GM19099 (cell line): ENCODE results near the gene DMBT1.

Source experiments
- POLR2A ChIP-seq: IDR thresholded peaks from 3 replicates; pipeline ENCODE4 v1.6.1; 2011; ENCODE audit warnings: low read depth; ENCODE audit not compliant: insufficient read length; ENCODE audit errors: extremely low read depth

The DMBT1 gene

GRCh38 chr10:122592161-122592560 lies 31.6 kb downstream of the DMBT1 start:
- no peak for TF ChIP-seq POLR2A

GRCh38 chr10:122617476-122618270 lies 57.1 kb downstream of the DMBT1 start:
- TF ChIP-seq POLR2A: no peak

GRCh38 chr10:122618461-122619165 lies 58.1 kb downstream of the DMBT1 start:
- TF ChIP-seq POLR2A: no peak

- no peak for TF ChIP-seq POLR2A
These were observed 64.0 kb downstream of the DMBT1 start for GRCh38 chr10:122624546-122624945.

GRCh38 chr10:122630526-122630925 lies 70.0 kb downstream of the DMBT1 start:
- no peak for TF ChIP-seq POLR2A

GRCh38 chr10:122632031-122632430 lies 71.5 kb downstream of the DMBT1 start:
- no peak for TF ChIP-seq POLR2A

GRCh38 chr10:122632576-122632975 lies 72.0 kb downstream of the DMBT1 start:
- no peak for TF ChIP-seq POLR2A

- TF ChIP-seq POLR2A: no peak
These were observed 76.4 kb downstream of the DMBT1 start for GRCh38 chr10:122636953-122637352.

GRCh38 chr10:122637376-122637775 lies 76.8 kb downstream of the DMBT1 start:
- TF ChIP-seq POLR2A: no peak

- no peak for TF ChIP-seq POLR2A
These were observed 77.6 kb downstream of the DMBT1 start for GRCh38 chr10:122638106-122638505.

GRCh38 chr10:122639801-122640200 lies 79.2 kb downstream of the DMBT1 start:
- TF ChIP-seq POLR2A: no peak

- TF ChIP-seq POLR2A: no peak
These were observed 80.4 kb downstream of the DMBT1 start for GRCh38 chr10:122640921-122641320.

GRCh38 chr10:122642726-122643605 lies 82.4 kb downstream of the DMBT1 start:
- TF ChIP-seq POLR2A: no peak

GRCh38 chr10:122643931-122644534 lies 83.5 kb downstream of the DMBT1 start:
- TF ChIP-seq POLR2A: no peak
